ENCODE measurements around the gene GLS. TPM values are rescaled to one million over a fixed set of nuclear protein-coding genes. Genes with fewer than 3 reads are reported as not detected.
"Not testable (repeated sequence)": the region's sequence is repeated elsewhere in the genome, so short reads cannot be mapped to it uniquely, and the experiment has no call there.

Gene GLS
- total RNA-seq, 1 donor from 2014 or later = 178 TPM

DNA sequence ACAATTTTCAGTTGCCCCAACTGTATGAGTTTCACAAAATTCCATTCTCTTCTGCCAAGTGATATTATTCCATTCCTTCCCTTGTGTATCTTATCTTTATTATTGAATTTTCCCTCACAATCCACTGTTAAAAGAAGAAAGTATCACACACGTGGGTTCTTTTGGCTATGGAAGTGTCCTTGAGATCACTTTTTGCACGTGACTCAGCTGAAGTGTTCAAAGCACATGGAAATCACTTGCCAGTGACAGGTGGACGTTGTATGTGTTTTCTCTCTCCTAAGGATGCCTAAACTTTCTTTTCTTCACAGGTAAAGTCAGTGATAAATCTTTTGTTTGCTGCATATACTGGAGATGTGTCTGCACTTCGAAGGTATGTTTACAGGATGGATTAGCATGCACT lies 72.6 kb downstream of the GLS start:
- Mint-ChIP-seq H3K4me3 (ENCODE audit: unreplicated experiment) (no peak overlapping the region), H3K9me3 (ENCODE audit: unreplicated experiment) (peaks cover 13% of the 10 kb centered on the region), H3K27me3 (ENCODE audit: unreplicated experiment) (no peaks in the 10 kb centered on the region), H3K4me1 (ENCODE audit: unreplicated experiment) (no peaks in the 10 kb centered on the region), H3K36me3 (ENCODE audit: unreplicated experiment) (peaks cover 25% of the 10 kb centered on the region), H3K27ac (ENCODE audit: unreplicated experiment) (no peak overlapping the region)
- no peak for DNase-seq (ENCODE audit: extremely low spot score, unreplicated experiment)
- TF ChIP-seq, protein P1, sequence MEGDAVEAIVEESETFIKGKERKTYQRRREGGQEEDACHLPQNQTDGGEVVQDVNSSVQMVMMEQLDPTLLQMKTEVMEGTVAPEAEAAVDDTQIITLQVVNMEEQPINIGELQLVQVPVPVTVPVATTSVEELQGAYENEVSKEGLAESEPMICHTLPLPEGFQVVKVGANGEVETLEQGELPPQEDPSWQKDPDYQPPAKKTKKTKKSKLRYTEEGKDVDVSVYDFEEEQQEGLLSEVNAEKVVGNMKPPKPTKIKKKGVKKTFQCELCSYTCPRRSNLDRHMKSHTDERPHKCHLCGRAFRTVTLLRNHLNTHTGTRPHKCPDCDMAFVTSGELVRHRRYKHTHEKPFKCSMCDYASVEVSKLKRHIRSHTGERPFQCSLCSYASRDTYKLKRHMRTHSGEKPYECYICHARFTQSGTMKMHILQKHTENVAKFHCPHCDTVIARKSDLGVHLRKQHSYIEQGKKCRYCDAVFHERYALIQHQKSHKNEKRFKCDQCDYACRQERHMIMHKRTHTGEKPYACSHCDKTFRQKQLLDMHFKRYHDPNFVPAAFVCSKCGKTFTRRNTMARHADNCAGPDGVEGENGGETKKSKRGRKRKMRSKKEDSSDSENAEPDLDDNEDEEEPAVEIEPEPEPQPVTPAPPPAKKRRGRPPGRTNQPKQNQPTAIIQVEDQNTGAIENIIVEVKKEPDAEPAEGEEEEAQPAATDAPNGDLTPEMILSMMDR (IDR thresholded peaks at IDR 0.05) = no peak

DNA sequence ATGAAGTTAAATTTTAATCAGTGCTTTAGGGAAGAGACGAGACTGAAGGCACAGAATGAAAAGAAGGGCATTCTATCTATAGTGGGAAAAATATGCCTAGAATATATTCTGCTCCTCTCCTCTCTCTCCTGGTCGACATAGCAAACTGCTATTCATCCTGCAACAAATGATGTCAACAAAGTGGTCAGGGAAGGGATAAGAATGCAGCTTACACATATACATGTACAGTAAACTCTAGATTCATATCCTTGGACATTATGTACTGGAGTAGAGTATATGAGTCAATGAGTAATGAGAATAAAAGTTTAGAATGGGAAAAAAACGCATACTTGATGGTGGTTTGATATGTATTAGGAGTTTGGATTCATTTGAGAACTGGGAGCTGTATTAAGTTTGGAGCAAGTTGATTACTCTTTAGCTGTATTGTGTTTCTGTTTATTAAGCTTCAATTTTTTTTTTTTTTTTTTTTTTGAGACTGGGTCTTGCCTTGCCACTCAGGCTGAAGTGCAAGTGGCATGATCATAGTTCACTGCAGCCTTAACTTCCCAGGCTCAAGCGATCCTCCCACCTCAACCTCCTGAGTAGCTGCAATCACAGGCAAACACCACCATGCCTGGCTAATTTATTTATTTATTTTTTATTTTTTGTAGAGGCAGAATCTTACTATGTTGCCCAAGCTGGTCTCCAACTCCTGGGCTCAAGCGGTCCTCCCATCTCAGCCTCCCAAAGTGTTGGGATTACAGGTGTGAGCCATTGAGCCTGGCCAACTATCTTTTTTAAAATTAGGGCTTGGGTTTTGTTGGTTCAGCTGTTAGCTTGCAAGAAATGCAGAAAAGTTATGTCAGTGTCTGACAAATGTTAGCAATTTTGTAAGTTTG lies 79.5 kb downstream of the GLS start:
- H3K4me3 Mint-ChIP-seq (ENCODE audit: unreplicated experiment) = no peak overlapping the region
- DNase-seq (ENCODE audit: extremely low spot score, unreplicated experiment) = no peak
- TF ChIP-seq, protein P1 (IDR thresholded peaks at IDR 0.05) = no peak
- no peak overlapping the region for H3K27ac Mint-ChIP-seq (ENCODE audit: unreplicated experiment)
- H3K9me3 Mint-ChIP-seq (ENCODE audit: unreplicated experiment) = peaks cover 13% of the 10 kb centered on the region
- no peaks in the 10 kb centered on the region for H3K4me1 Mint-ChIP-seq (ENCODE audit: unreplicated experiment)
- no peaks in the 10 kb centered on the region for H3K27me3 Mint-ChIP-seq (ENCODE audit: unreplicated experiment)
- peaks cover 71% of the 10 kb centered on the region for H3K36me3 Mint-ChIP-seq (ENCODE audit: unreplicated experiment)

DNA sequence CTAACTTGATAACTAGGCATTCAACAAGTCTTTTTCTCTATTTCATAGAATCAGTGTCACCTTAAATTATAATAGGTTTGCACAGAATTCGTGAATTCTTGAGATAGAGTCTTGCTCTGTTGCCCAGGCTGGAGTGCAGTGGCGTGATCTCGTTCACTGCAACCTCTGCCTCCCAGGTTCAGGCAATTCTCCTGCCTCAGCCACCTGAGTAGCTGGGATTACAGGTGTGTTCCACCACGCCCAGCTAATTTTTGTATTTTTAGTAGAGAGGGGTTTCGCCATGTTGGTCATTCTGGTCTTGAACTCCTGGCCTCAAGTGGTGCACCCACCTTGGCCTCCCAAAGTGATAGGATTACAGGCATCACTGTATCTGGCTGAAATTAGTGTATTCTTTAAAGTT lies 80.5 kb downstream of the GLS start:
- H3K36me3 Mint-ChIP-seq (ENCODE audit: unreplicated experiment) = peaks cover 66% of the 10 kb centered on the region
- not testable (repeated sequence) for DNase-seq (ENCODE audit: extremely low spot score, unreplicated experiment); H3K9me3 Mint-ChIP-seq (ENCODE audit: unreplicated experiment); H3K4me1 Mint-ChIP-seq (ENCODE audit: unreplicated experiment); H3K27me3 Mint-ChIP-seq (ENCODE audit: unreplicated experiment); H3K27ac Mint-ChIP-seq (ENCODE audit: unreplicated experiment); H3K4me3 Mint-ChIP-seq (ENCODE audit: unreplicated experiment)

DNA sequence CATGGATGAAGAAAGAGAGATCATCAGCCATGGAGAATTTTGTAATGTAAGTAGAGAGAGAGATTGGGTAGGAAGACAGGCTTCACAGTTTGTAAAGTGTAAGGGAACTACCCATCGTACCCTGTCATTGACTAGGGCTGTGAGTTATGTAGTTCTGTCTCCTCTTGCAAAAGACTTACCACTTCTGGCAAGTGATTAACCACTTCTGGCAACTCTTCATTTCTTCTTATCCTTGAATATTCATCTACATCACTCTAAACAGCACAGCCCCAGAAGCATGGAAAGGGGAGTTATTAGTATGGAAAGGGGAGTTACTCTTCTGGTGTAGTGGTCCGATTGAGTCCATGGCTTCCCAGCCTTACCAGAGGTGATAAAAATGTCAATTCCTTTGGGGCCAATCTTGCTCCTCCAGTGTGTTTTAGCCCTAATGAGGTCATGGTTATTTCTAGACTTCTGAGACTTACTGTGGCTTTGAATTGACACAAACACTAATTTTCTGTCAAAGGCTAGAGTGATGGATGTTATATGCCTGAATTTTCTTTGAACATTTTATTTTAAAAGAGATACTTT lies 81.4 kb downstream of the GLS start:
- H3K27me3 Mint-ChIP-seq (ENCODE audit: unreplicated experiment) = no peaks in the 10 kb centered on the region
- peaks cover 60% of the 10 kb centered on the region for H3K36me3 Mint-ChIP-seq (ENCODE audit: unreplicated experiment)
- H3K27ac Mint-ChIP-seq (ENCODE audit: unreplicated experiment) = no peak overlapping the region
- no peaks in the 10 kb centered on the region for H3K9me3 Mint-ChIP-seq (ENCODE audit: unreplicated experiment)
- no peak for DNase-seq (ENCODE audit: extremely low spot score, unreplicated experiment)
- TF ChIP-seq, protein P1 (IDR thresholded peaks at IDR 0.05) = no peak
- no peaks in the 10 kb centered on the region for H3K4me1 Mint-ChIP-seq (ENCODE audit: unreplicated experiment)
- H3K4me3 Mint-ChIP-seq (ENCODE audit: unreplicated experiment) = no peak overlapping the region

- Mint-ChIP-seq H3K9me3 (ENCODE audit: unreplicated experiment) (no peaks in the 10 kb centered on the region), H3K27ac (ENCODE audit: unreplicated experiment) (no peak overlapping the region), H3K36me3 (ENCODE audit: unreplicated experiment) (peaks cover 53% of the 10 kb centered on the region), H3K4me1 (ENCODE audit: unreplicated experiment) (no peaks in the 10 kb centered on the region), H3K4me3 (ENCODE audit: unreplicated experiment) (no peak overlapping the region), H3K27me3 (ENCODE audit: unreplicated experiment) (no peaks in the 10 kb centered on the region)
- DNase-seq (ENCODE audit: extremely low spot score, unreplicated experiment) = no peak
- TF ChIP-seq, protein P1 (IDR thresholded peaks at IDR 0.05) = no peak
These were observed 82.5 kb downstream of the GLS start for GRCh38 chr2:190963088-190963487.

Data from osteocyte (in vitro differentiated cells).